HEK293 (cell line): ENCODE measurements around the gene EBI3.

Experiments
- HOXC10 ChIP-seq: sonication (generic); formaldehyde crosslinking; IDR thresholded peaks from 2 replicates; pipeline ENCODE4 v1.8.1; 2023; ENCODE audit warnings: mild to moderate bottlenecking, missing genetic modification reagents
- MZF1 ChIP-seq: fragments of 450-650 bp; formaldehyde crosslinking; IDR thresholded peaks from 2 replicates; pipeline ENCODE4 v1.5.1; 2017; ENCODE audit warnings: missing biosample characterization, missing genetic modification characterization, borderline replicate concordance
- PBX3 ChIP-seq: sonication (generic); formaldehyde crosslinking; IDR thresholded peaks from 2 replicates; pipeline ENCODE4 v1.8.1; 2022; ENCODE audit warnings: mild to moderate bottlenecking, moderate library complexity, missing genetic modification reagents
- PRDM2 ChIP-seq: fragments of 450-650 bp; formaldehyde crosslinking; IDR thresholded peaks from 2 replicates; pipeline ENCODE4 v1.5.1; 2016; ENCODE audit warnings: missing biosample characterization, missing genetic modification characterization, borderline replicate concordance
- SALL2 ChIP-seq: fragments of 450-650 bp; formaldehyde crosslinking; IDR thresholded peaks from 2 replicates; pipeline ENCODE4 v1.5.0; 2017; ENCODE audit warnings: missing biosample characterization, mild to moderate bottlenecking, missing genetic modification characterization, borderline replicate concordance
- TSHZ1 ChIP-seq: fragments of 450-650 bp; formaldehyde crosslinking; IDR thresholded peaks from 2 replicates; pipeline ENCODE4 v1.5.1; 2016; ENCODE audit warnings: missing biosample characterization, missing genetic modification characterization, borderline replicate concordance
- WT1 ChIP-seq: fragments of 450-650 bp; formaldehyde crosslinking; IDR thresholded peaks from 2 replicates; pipeline ENCODE4 v1.5.1; 2016; ENCODE audit warnings: missing biosample characterization, missing genetic modification characterization
- ZBTB26 ChIP-seq: fragments of 450-650 bp; formaldehyde crosslinking; optimal IDR thresholded peaks from 2 replicates; pipeline ENCODE3; 2016; ENCODE audit warnings: missing biosample characterization, mild to moderate bottlenecking, missing genetic modification characterization
- ZBTB48 ChIP-seq: fragments of 450-650 bp; formaldehyde crosslinking; IDR thresholded peaks from 2 replicates; pipeline ENCODE4 v1.5.1; 2016; ENCODE audit warnings: missing biosample characterization, missing genetic modification characterization
- ZBTB7A ChIP-seq: fragments of 450-650 bp; formaldehyde crosslinking; IDR thresholded peaks from 2 replicates; pipeline ENCODE4 v1.5.1; 2016; ENCODE audit warnings: low read depth, missing biosample characterization, missing genetic modification characterization
- ZNF18 ChIP-seq: fragments of 450-650 bp; formaldehyde crosslinking; IDR thresholded peaks from 2 replicates; pipeline ENCODE4 v1.5.1; 2016; ENCODE audit warnings: missing biosample characterization, missing genetic modification characterization
- ZNF2 ChIP-seq: fragments of 450-650 bp; formaldehyde crosslinking; IDR thresholded peaks from 2 replicates; pipeline ENCODE4 v1.5.1; 2016; ENCODE audit warnings: missing biosample characterization, missing genetic modification characterization
- ZNF239 ChIP-seq: fragments of 450-650 bp; formaldehyde crosslinking; IDR thresholded peaks from 2 replicates; pipeline ENCODE4 v1.5.1; 2016; ENCODE audit warnings: missing biosample characterization, missing genetic modification characterization
- ZNF335 ChIP-seq: fragments of 450-650 bp; formaldehyde crosslinking; conservative IDR thresholded peaks from 2 replicates; pipeline ENCODE4 v1.5.1; 2016; ENCODE audit warnings: missing biosample characterization, missing genetic modification characterization
- ZNF350 ChIP-seq: fragments of 450-650 bp; formaldehyde crosslinking; IDR thresholded peaks from 2 replicates; pipeline ENCODE4 v1.5.0; 2017; ENCODE audit warnings: missing biosample characterization, mild to moderate bottlenecking, missing genetic modification characterization
- ZNF416 ChIP-seq: fragments of 450-650 bp; formaldehyde crosslinking; IDR thresholded peaks from 2 replicates; pipeline ENCODE4 v1.5.1; 2016; ENCODE audit warnings: missing biosample characterization, missing genetic modification characterization
- ZNF530 ChIP-seq: fragments of 450-650 bp; formaldehyde crosslinking; IDR thresholded peaks from 2 replicates; pipeline ENCODE4 v1.5.1; 2016; ENCODE audit warnings: low read depth, missing biosample characterization, missing genetic modification characterization
- ZNF548 ChIP-seq: fragments of 450-650 bp; formaldehyde crosslinking; IDR thresholded peaks from 2 replicates; pipeline ENCODE4 v1.5.1; 2016; ENCODE audit warnings: missing biosample characterization, missing genetic modification characterization
- ZNF610 ChIP-seq: fragments of 450-650 bp; formaldehyde crosslinking; IDR thresholded peaks from 2 replicates; pipeline ENCODE4 v1.5.1; 2016; ENCODE audit warnings: missing biosample characterization, missing genetic modification characterization, borderline replicate concordance
- ZNF623 ChIP-seq: fragments of 450-650 bp; formaldehyde crosslinking; IDR thresholded peaks from 2 replicates; pipeline ENCODE4 v1.5.1; 2016; ENCODE audit warnings: missing biosample characterization, missing genetic modification characterization
- ZNF645 ChIP-seq: fragments of 450-650 bp; formaldehyde crosslinking; IDR thresholded peaks from 2 replicates; pipeline ENCODE4; 2016; ENCODE audit warnings: missing biosample characterization, missing genetic modification characterization
- ZNF664 ChIP-seq: fragments of 450-650 bp; formaldehyde crosslinking; IDR thresholded peaks from 2 replicates; pipeline ENCODE4 v1.5.1; 2016; ENCODE audit warnings: missing biosample characterization, missing genetic modification characterization
- ZNF701 ChIP-seq: fragments of 450-650 bp; formaldehyde crosslinking; IDR thresholded peaks from 2 replicates; pipeline ENCODE4 v1.5.1; 2016; ENCODE audit warnings: missing biosample characterization, missing genetic modification characterization
- ZXDB ChIP-seq: fragments of 450-650 bp; formaldehyde crosslinking; IDR thresholded peaks from 2 replicates; pipeline ENCODE4 v1.5.1; 2016; ENCODE audit warnings: missing biosample characterization, missing genetic modification characterization

Gene EBI3

GRCh38 chr19:4197625-4198466, 31.5 kb upstream of the EBI3 start (continued):
- TF ChIP-seq ZBTB26 (tag by site-specific recombination) = peak; percentile 68
- TF ChIP-seq ZNF645 (tag by site-specific recombination) = no peak
- 0 out of 2 replicates have a peak, but pooled peaks have one; percentile 58 for TF ChIP-seq ZBTB7A (tag by site-specific recombination)
- TF ChIP-seq ZNF239 (tag by site-specific recombination) = no peak
- TF ChIP-seq PRDM2 (tag by site-specific recombination) = no peak; the same call in 1 of the 2 replicates
- TF ChIP-seq ZNF664 (tag by site-specific recombination) = peak; percentile 18; the same call in 1 of the 2 replicates
- no peak for TF ChIP-seq ZNF701 (tag by site-specific recombination)
- no peak for TF ChIP-seq ZNF2 (tag by site-specific recombination)
- TF ChIP-seq ZNF530 (tag by site-specific recombination) = no peak
- no peak for TF ChIP-seq ZNF335 (tag by site-specific recombination)
- no peak for TF ChIP-seq ZNF610 (tag by site-specific recombination)
- no peak for TF ChIP-seq ZBTB48
- TF ChIP-seq PBX3 (CRISPR knock-in tag) = no peak
- TF ChIP-seq ZXDB (tag by site-specific recombination) = peak; percentile 48
- no peak for TF ChIP-seq SALL2 (tag by site-specific recombination)
- TF ChIP-seq ZNF548 (tag by site-specific recombination) = no peak
- TF ChIP-seq ZNF18 (tag by site-specific recombination) = no peak
- TF ChIP-seq ZNF416 (tag by site-specific recombination) = no peak
- no peak for TF ChIP-seq ZNF623 (tag by site-specific recombination)
- TF ChIP-seq MZF1 (tag by site-specific recombination) = no peak
- TF ChIP-seq HOXC10 (CRISPR knock-in tag) = no peak
- TF ChIP-seq TSHZ1 (tag by site-specific recombination) = no peak
- no peak for TF ChIP-seq WT1
- TF ChIP-seq ZNF350 (tag by site-specific recombination) = no peak
